Astrocyte (in vitro differentiated cells and primary cell): ENCODE measurements around the gene S100A9.
"Not testable (repeated sequence)": the region's sequence is repeated elsewhere in the genome, so short reads cannot be mapped to it uniquely, and the experiment has no call there.

Source experiments
- EZH2 ChIP-seq: IDR thresholded peaks from 2 replicates; pipeline ENCODE4 v1.6.1; 2012; ENCODE audit warnings: mild to moderate bottlenecking, low read length, inconsistent platforms; ENCODE audit not compliant: insufficient read depth
- TF ChIP-seq, protein P1 (sequence below): IDR thresholded peaks from 2 replicates; pipeline ENCODE4 v1.5.1; 2011; ENCODE audit warnings: low read depth, mild to moderate bottlenecking, inconsistent platforms, low read length, moderate library complexity; ENCODE audit not compliant: insufficient read depth

DNA sequence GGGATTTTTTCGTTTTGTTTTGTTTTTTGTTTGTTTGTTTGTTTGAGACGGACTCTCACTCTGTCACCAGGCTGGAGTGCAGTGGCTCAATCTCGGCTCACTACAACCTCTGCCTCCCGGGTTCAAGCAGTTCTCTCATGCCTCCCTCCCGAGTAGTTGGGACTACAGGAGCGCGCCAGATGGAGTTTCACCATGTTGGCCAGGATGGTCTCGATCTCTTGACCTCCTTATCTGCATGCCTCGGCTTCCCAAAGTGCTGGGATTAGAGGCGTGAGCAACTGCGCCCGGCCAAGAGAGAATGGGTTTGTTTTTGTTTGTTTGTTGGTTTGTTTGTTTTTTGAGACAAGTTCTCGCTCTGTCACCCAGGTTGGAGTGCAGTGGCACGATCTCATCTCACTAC lies 10.6 kb upstream of the S100A9 start:
- TF ChIP-seq, protein P1, sequence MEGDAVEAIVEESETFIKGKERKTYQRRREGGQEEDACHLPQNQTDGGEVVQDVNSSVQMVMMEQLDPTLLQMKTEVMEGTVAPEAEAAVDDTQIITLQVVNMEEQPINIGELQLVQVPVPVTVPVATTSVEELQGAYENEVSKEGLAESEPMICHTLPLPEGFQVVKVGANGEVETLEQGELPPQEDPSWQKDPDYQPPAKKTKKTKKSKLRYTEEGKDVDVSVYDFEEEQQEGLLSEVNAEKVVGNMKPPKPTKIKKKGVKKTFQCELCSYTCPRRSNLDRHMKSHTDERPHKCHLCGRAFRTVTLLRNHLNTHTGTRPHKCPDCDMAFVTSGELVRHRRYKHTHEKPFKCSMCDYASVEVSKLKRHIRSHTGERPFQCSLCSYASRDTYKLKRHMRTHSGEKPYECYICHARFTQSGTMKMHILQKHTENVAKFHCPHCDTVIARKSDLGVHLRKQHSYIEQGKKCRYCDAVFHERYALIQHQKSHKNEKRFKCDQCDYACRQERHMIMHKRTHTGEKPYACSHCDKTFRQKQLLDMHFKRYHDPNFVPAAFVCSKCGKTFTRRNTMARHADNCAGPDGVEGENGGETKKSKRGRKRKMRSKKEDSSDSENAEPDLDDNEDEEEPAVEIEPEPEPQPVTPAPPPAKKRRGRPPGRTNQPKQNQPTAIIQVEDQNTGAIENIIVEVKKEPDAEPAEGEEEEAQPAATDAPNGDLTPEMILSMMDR: not testable (repeated sequence)
- TF ChIP-seq EZH2: not testable (repeated sequence)
